Naive thymus-derived CD4-positive, alpha-beta T cell (primary cell): Measurements from ENCODE around the gene TMEM237. TPM values are rescaled to one million over a fixed set of nuclear protein-coding genes. Genes with fewer than 3 reads are reported as not detected.

Experiments
- ATAC-seq: fragments of 150-1000 bp; cut with Tn5 transposase; 2 replicates; pipeline ENCODE4 v1.10.0; 2021; ENCODE audit warnings: mild to moderate bottlenecking, moderate library complexity
- CTCF ChIA-PET: fragments of 350-600 bp; sonication (Branson Sonifier 250); formaldehyde crosslinking; loops from one replicate; lab custom pipeline; 2021; ENCODE audit warnings: antibody characterized with exemption; lab: Charles Lee
- POLR2A ChIA-PET: fragments of 350-600 bp; sonication (Branson Sonifier 250); formaldehyde crosslinking; loops from one replicate; lab custom pipeline; 2021; ENCODE audit warnings: antibody characterized with exemption, inconsistent platforms; lab: Charles Lee
- DNase-seq, 9 donors: peaks; one replicate each; pipeline versions ENCODE4 v3.0.0 to v3.0.0-alpha.2; 2020 to 2022; ENCODE audit warnings: mixed read lengths in 1 of 9
- H3K27ac ChIP-seq: one replicate; pipeline ENCODE4 v1.7.0; 2013; ENCODE audit warnings: mild to moderate bottlenecking, low read depth, low read length, moderate library complexity
- H3K27me3 ChIP-seq, 2 donors: one replicate each; pipeline ENCODE4 v1.7.0; 2013; ENCODE audit warnings: low read length in 2 of 2, mild to moderate bottlenecking in 2 of 2, moderate library complexity in 2 of 2; ENCODE audit not compliant: control insufficient read depth in 2 of 2, insufficient read depth in 2 of 2
- H3K36me3 ChIP-seq, 3 experiments: 1 replicate in 2 of 3; 2 replicates in 1 of 3; pipeline ENCODE4 v1.7.0; 2013; ENCODE audit warnings: low read length in 3 of 3, mild to moderate bottlenecking in 3 of 3, moderate library complexity in 1 of 3; ENCODE audit not compliant: insufficient read depth in 3 of 3, control insufficient read depth in 2 of 3
- H3K4me1 ChIP-seq, 2 donors: one replicate each; pipeline ENCODE4 v1.7.0; 2013; ENCODE audit warnings: low read length in 2 of 2, mild to moderate bottlenecking in 2 of 2, moderate library complexity in 1 of 2; ENCODE audit not compliant: control insufficient read depth in 2 of 2, insufficient read depth in 2 of 2
- H3K4me3 ChIP-seq: 2 replicates; pipeline ENCODE4 v1.7.0; 2013; ENCODE audit warnings: mild to moderate bottlenecking, low read length
- H3K9me3 ChIP-seq, 3 experiments: 1 replicate in 2 of 3; 2 replicates in 1 of 3; pipeline ENCODE4 v1.7.0; 2013; ENCODE audit warnings: low read length in 3 of 3; ENCODE audit not compliant: control insufficient read depth in 2 of 3
- H3K27ac Mint-ChIP-seq, 9 donors: one replicate each; pipeline ENCODE4 v1.8.0; 2020 to 2022; ENCODE audit warnings: mixed read lengths in 9 of 9, mild to moderate bottlenecking in 8 of 9, moderate library complexity in 5 of 9, inconsistent platforms in 2 of 9
- H3K27me3 Mint-ChIP-seq, 5 donors: one replicate each; pipeline ENCODE4 v1.8.0; 2021 to 2022; ENCODE audit warnings: mixed read lengths in 5 of 5, mild to moderate bottlenecking in 1 of 5
- H3K36me3 Mint-ChIP-seq, 5 donors: one replicate each; pipeline ENCODE4 v1.8.0; 2020 to 2022; ENCODE audit warnings: mixed read lengths in 5 of 5, mild to moderate bottlenecking in 3 of 5, inconsistent platforms in 1 of 5
- H3K4me1 Mint-ChIP-seq, 7 donors: one replicate each; pipeline ENCODE4 v1.8.0; 2020 to 2022; ENCODE audit warnings: mixed read lengths in 7 of 7, mild to moderate bottlenecking in 3 of 7, inconsistent platforms in 1 of 7
- H3K4me3 Mint-ChIP-seq, 10 donors: one replicate each; pipeline ENCODE4 v1.8.0; 2020 to 2022; ENCODE audit warnings: mild to moderate bottlenecking in 10 of 10, mixed read lengths in 10 of 10, moderate library complexity in 6 of 10, inconsistent platforms in 2 of 10
- H3K9me3 Mint-ChIP-seq, 11 donors: one replicate each; pipeline ENCODE4 v1.8.0; 2020 to 2022; ENCODE audit warnings: mixed read lengths in 11 of 11, mild to moderate bottlenecking in 4 of 11, inconsistent platforms in 1 of 11, moderate library complexity in 1 of 11
- intact Hi-C, 2 donors: fragments of 100-400 bp; cut with micrococcal nuclease; formaldehyde crosslinking; loops; one replicate each; pipeline ENCODE4 v1.15.1; 2023
- polyA plus RNA-seq, 2 donors: library from polyadenylated mRNA; unstranded; fragments of 300-500 nt; fragmentation: Illumina TruSeq; gene quantifications; one replicate each; pipeline ENCODE4 v1.2.3, GENCODE V29; 2021
- total RNA-seq, 6 experiments: library from RNA in 5 of 6; stranded (reverse) in 5 of 6; gene quantifications; 1 replicate in 5 of 6; 2 replicates in 1 of 6; pipeline ENCODE4 v1.2.3 and lab custom pipeline; 2021 to 2026

TMEM237 gene
- total and polyA plus RNA-seq, 7 experiments from 2014 or later: 2.7 to 13.4 (median 4.0) TPM

DNA sequence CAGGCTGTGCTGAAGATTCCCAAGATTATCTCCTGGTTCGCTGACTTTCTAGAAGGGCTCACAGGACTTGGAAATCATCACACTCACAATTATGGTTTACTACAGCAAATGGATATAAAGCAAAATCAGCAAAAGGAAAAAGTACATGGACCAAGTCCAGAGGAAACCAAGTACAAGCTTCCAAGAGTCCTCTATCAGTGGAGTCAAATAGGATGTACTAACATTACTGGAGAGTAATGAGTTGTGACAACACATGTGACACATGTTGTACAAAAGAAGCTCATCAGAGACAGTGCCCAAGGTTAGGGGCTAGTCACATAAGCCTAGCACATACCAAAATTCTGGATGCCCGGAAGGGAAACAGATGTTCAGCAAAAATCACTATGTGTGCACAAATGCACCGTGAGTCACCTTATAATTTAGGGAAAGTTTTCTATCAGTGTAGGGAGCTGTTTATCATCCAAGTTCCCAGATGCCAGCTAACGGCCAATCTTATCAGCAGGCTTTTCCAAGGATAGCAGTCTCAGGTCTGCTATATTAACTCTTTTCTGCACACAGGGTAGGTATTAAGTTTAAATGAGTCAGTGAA is 9.5 kb downstream of the TMEM237 start:
- Histone ChIP-seq H3K27ac (no peak overlapping the region), H3K4me3 (no peak overlapping the region), H3K4me1 (no peaks in the 10 kb centered on the region), H3K9me3 (no peaks in the 10 kb centered on the region), H3K36me3 (peaks cover 0 to 16% (median 0%) of the 10 kb centered on the region in 3 experiments), H3K27me3 (no peaks in the 10 kb centered on the region)
- Mint-ChIP-seq H3K9me3 (no peaks in the 10 kb centered on the region), H3K27me3 (no peaks in the 10 kb centered on the region), H3K4me1 (no peaks in the 10 kb centered on the region), H3K36me3 (peaks cover 4 to 28% (median 25%) of the 10 kb centered on the region in 5 donors), H3K4me3 (no peak overlapping the region), H3K27ac (no peak overlapping the region)
- ATAC-seq (no peak), DNase-seq (no peak)
- CTCF ChIA-PET: no interaction called here
- intact Hi-C loops: no loop called here
- POLR2A ChIA-PET: interaction anchor here (0.7 kb wide), 1 partner anchor 8 kb away, joined by 3 read pairs; no protein-coding TSS in a partner anchor

GRCh38 chr2:201631041-201631440 is 12.3 kb downstream of the TMEM237 start:
- H3K4me3 Mint-ChIP-seq: no peak overlapping the region
- Histone ChIP-seq H3K4me1 (no peaks in the 10 kb centered on the region), H3K9me3 (no peaks in the 10 kb centered on the region), H3K27me3 (no peaks in the 10 kb centered on the region), H3K4me3 (no peak overlapping the region), H3K27ac (no peak overlapping the region), H3K36me3 (peaks cover 0 to 16% (median 0%) of the 10 kb centered on the region in 3 experiments)
- no peaks in the 10 kb centered on the region for H3K9me3 Mint-ChIP-seq
- CTCF ChIA-PET: no interaction called here
- peaks cover 4 to 27% (median 22%) of the 10 kb centered on the region in 5 donors for H3K36me3 Mint-ChIP-seq
- intact Hi-C loops: no loop called here
- ATAC-seq: no peak
- H3K27me3 Mint-ChIP-seq: no peaks in the 10 kb centered on the region
- no peak overlapping the region for H3K27ac Mint-ChIP-seq
- no peak for DNase-seq
- POLR2A ChIA-PET: no interaction called here
- no peaks in the 10 kb centered on the region for H3K4me1 Mint-ChIP-seq

DNA sequence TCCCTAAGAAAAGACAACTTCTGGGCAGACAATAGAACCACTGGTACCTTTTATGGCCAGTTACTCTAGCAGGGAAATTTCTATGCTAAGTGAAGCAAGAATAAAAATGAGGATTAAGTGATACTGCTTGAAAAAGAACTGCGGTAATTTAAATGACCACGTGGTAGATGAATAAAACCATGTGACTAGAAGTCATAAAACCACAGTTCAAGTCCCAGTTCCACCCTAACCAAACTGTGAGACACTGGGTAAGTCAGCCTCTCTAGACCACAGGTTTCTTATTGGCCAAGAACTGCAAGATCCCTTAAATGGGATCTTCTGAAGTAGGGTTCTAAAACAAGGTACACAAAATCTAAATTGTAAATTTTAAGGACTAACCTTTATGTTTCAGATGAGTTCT is 12.7 kb downstream of the TMEM237 start:
- intact Hi-C loops: no loop called here
- Mint-ChIP-seq H3K4me3 (no peak overlapping the region), H3K27me3 (no peaks in the 10 kb centered on the region), H3K9me3 (no peaks in the 10 kb centered on the region), H3K36me3 (peaks cover 4 to 26% (median 23%) of the 10 kb centered on the region in 5 donors), H3K27ac (no peak overlapping the region), H3K4me1 (no peaks in the 10 kb centered on the region)
- Histone ChIP-seq H3K4me1 (no peaks in the 10 kb centered on the region), H3K27me3 (no peaks in the 10 kb centered on the region), H3K27ac (no peak overlapping the region), H3K36me3 (peaks cover 0 to 16% (median 0%) of the 10 kb centered on the region in 3 experiments), H3K9me3 (no peaks in the 10 kb centered on the region), H3K4me3 (no peak overlapping the region)
- ATAC-seq (no peak), DNase-seq (no peak)
- ChIA-PET POLR2A (no interaction called here), CTCF (no interaction called here)

DNA sequence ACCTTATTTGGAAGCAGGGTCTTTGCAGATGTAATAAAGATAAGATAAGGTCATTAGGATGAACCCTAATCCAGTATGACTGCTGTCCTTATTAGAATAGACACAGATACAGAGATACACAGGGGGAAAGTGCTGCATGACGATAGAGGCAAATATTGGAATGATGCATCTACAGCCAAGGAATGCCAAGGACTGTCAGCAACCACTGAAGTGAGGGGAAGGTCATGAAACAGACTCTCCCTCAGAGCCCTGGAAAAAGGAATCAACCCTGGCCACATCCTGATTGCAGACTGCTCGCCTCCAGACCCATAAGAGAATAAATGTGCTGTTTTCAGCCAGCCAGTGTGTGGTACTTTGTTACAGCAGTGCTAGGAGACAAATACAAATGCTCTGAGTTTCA is 14.8 kb downstream of the TMEM237 start:
- no peaks in the 10 kb centered on the region for H3K27me3 Mint-ChIP-seq
- ChIA-PET CTCF (no interaction called here), POLR2A (interaction anchor here (1.1 to 1.2 kb wide), 2 partner anchors 14 to 23 kb away, joined by 4 read pairs; partner anchors contain the start of gene TMEM237)
- no peaks in the 10 kb centered on the region for H3K4me1 ChIP-seq
- H3K36me3 ChIP-seq: peaks cover 0 to 9% (median 0%) of the 10 kb centered on the region in 3 experiments
- H3K4me3 Mint-ChIP-seq: no peak overlapping the region
- no peaks in the 10 kb centered on the region for H3K4me1 Mint-ChIP-seq
- no peaks in the 10 kb centered on the region for H3K9me3 Mint-ChIP-seq
- ATAC-seq (no peak), DNase-seq (no peak)
- no peaks in the 10 kb centered on the region for H3K9me3 ChIP-seq
- no peak overlapping the region for H3K4me3 ChIP-seq
- peaks cover 0 to 22% (median 18%) of the 10 kb centered on the region in 5 donors for H3K36me3 Mint-ChIP-seq
- H3K27me3 ChIP-seq: no peaks in the 10 kb centered on the region
- intact Hi-C loops: no loop called here
- H3K27ac Mint-ChIP-seq: no peak overlapping the region
- no peak overlapping the region for H3K27ac ChIP-seq

- H3K27ac Mint-ChIP-seq: peak overlapping the region in 1 of 9 donors; percentile 32
- H3K9me3 ChIP-seq: no peaks in the 10 kb centered on the region
- intact Hi-C loops: no loop called here
- H3K9me3 Mint-ChIP-seq: peaks cover 0 to under 1% (median 0%) of the 10 kb centered on the region in 11 donors
- no peak overlapping the region for H3K27ac ChIP-seq
- H3K36me3 Mint-ChIP-seq: peaks cover 0 to 8% (median 4%) of the 10 kb centered on the region in 5 donors
- DNase-seq (no peak), ATAC-seq (no peak)
- H3K27me3 ChIP-seq: no peaks in the 10 kb centered on the region
- CTCF ChIA-PET: no interaction called here
- POLR2A ChIA-PET: no interaction called here
- no peak overlapping the region for H3K4me3 ChIP-seq
- no peaks in the 10 kb centered on the region for H3K27me3 Mint-ChIP-seq
- H3K4me1 Mint-ChIP-seq: no peaks in the 10 kb centered on the region
- no peaks in the 10 kb centered on the region for H3K36me3 ChIP-seq
- H3K4me3 Mint-ChIP-seq: no peak overlapping the region
- H3K4me1 ChIP-seq: no peaks in the 10 kb centered on the region
Observed at GRCh38 chr2:201622306-201622970, 20.9 kb downstream of the TMEM237 start.

DNA sequence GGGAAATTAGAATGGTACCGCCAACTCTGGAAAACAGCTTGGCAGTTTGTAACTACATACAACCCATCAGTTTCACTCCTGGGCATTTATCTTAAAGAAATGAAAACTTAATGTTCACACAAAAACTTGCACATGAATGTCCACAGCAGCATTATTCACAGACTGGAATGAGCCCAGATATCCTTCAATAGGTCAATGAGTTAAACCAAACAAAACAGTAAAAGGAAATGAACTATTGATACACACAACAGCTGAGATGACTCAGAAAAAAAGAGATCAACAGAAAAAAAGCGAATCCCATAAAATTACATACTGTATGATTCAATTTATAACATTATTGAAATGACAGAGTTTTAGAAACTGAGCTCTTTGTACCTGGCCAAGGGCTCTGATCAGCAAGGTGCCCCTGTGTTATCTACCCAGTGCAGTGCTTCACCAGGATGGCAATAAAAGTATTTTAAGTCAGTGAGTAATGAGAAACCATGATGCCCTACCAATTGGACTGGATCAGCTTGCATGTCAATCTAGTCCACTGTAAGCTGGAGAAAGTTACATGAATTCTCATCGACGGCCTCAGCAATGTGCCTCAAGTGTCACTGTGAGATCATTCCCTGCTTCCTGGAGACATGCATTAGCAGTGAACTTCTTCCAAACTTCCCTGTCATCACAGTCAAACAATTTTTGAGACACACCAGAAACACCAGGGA is 21.9 kb downstream of the TMEM237 start:
- no peaks in the 10 kb centered on the region for H3K4me1 ChIP-seq
- Mint-ChIP-seq H3K27ac (no peak overlapping the region), H3K4me1 (no peaks in the 10 kb centered on the region), H3K9me3 (peaks cover 0 to 5% (median 0%) of the 10 kb centered on the region in 11 donors), H3K36me3 (peaks cover 0 to 8% (median 2%) of the 10 kb centered on the region in 5 donors), H3K27me3 (peaks cover 0 to 3% (median 0%) of the 10 kb centered on the region in 5 donors), H3K4me3 (no peak overlapping the region)
- H3K4me3 ChIP-seq: no peak overlapping the region
- no peaks in the 10 kb centered on the region for H3K36me3 ChIP-seq
- CTCF ChIA-PET: interaction anchor here (0.5 kb wide), 1 partner anchor 166 kb away, joined by 3 read pairs; no protein-coding TSS in a partner anchor
- POLR2A ChIA-PET: no interaction called here
- ATAC-seq: no peak
- H3K27me3 ChIP-seq: no peaks in the 10 kb centered on the region
- intact Hi-C loops: no loop called here
- no peak overlapping the region for H3K27ac ChIP-seq
- H3K9me3 ChIP-seq: no peaks in the 10 kb centered on the region
- DNase-seq: no peak
